CD4-positive, alpha-beta T cell (primary cell): Measurements from ENCODE around the gene CMTR1. TPM values are rescaled to one million over a fixed set of nuclear protein-coding genes. Genes with fewer than 3 reads are reported as not detected.
A peak's percentile ranks its signal among the peaks of the same experiment; 100 is the strongest.

Experiments
- ATAC-seq: fragments of 200-7000 bp; cut with Tn5 transposase; one replicate; pipeline ENCODE4 v1.10.0; 2022; ENCODE audit warnings: mild to moderate bottlenecking; ENCODE audit not compliant: poor library complexity
- CTCF ChIA-PET: fragments of 350-600 bp; sonication (Branson Sonifier 250); formaldehyde crosslinking; loops from one replicate; lab custom pipeline; 2021; ENCODE audit warnings: antibody characterized with exemption, inconsistent platforms; lab: Charles Lee
- POLR2A ChIA-PET: fragments of 350-600 bp; sonication (Branson Sonifier 250); formaldehyde crosslinking; loops from one replicate; lab custom pipeline; 2021; ENCODE audit warnings: antibody characterized with exemption, inconsistent platforms; lab: Charles Lee
- DNase-seq, 14 experiments: peaks; one replicate each; pipeline ENCODE4 v3.0.0-alpha.2; 2013 to 2020; ENCODE audit warnings: mixed read lengths in 2 of 14
- H3K27ac ChIP-seq, 2 donors: one replicate each; pipeline versions ENCODE4 v1.5.1 to v1.7.0; 2013; ENCODE audit warnings: low read length in 2 of 2, low read depth in 1 of 2, mild to moderate bottlenecking in 1 of 2
- H3K27me3 ChIP-seq, 2 experiments: 1 replicate in 1 of 2; 2 replicates in 1 of 2; pipeline versions ENCODE4 v1.6.1 to v1.7.0; 2013; ENCODE audit warnings: low read length in 2 of 2, control low read depth in 1 of 2, mild to moderate bottlenecking in 1 of 2, moderate library complexity in 1 of 2; ENCODE audit not compliant: insufficient read depth in 2 of 2, control insufficient read depth in 1 of 2
- H3K36me3 ChIP-seq: one replicate; pipeline ENCODE4 v1.6.1; 2013; ENCODE audit warnings: low read length, control low read depth; ENCODE audit not compliant: insufficient read depth
- H3K4me1 ChIP-seq: one replicate; pipeline ENCODE4 v1.6.1; 2013; ENCODE audit warnings: low read length, control low read depth; ENCODE audit not compliant: insufficient read depth
- H3K4me3 ChIP-seq: one replicate; pipeline ENCODE4 v1.5.1; 2013; ENCODE audit warnings: mild to moderate bottlenecking, low read length, moderate library complexity
- H3K9me3 ChIP-seq, 2 experiments: 1 replicate in 1 of 2; 2 replicates in 1 of 2; pipeline versions ENCODE4 v1.6.1 to v1.7.0; 2013; ENCODE audit warnings: low read length in 2 of 2, mild to moderate bottlenecking in 2 of 2, control low read depth in 1 of 2, moderate library complexity in 1 of 2; ENCODE audit not compliant: control insufficient read depth in 1 of 2, insufficient read depth in 1 of 2
- H3K27ac Mint-ChIP-seq: one replicate; pipeline ENCODE4 v1.8.0; 2020; ENCODE audit warnings: mixed read lengths
- H3K27me3 Mint-ChIP-seq: one replicate; pipeline ENCODE4 v1.8.0; 2021; ENCODE audit warnings: mixed read lengths
- H3K36me3 Mint-ChIP-seq: one replicate; pipeline ENCODE4 v1.8.0; 2021; ENCODE audit warnings: low read depth, mixed read lengths
- H3K4me1 Mint-ChIP-seq: one replicate; pipeline ENCODE4 v1.8.0; 2021; ENCODE audit warnings: low read depth, mixed read lengths
- H3K4me3 Mint-ChIP-seq: one replicate; pipeline ENCODE4 v1.8.0; 2020; ENCODE audit warnings: mild to moderate bottlenecking, mixed read lengths
- H3K9me3 Mint-ChIP-seq: one replicate; pipeline ENCODE4 v1.8.0; 2020; ENCODE audit warnings: mixed read lengths
- CTCF ChIP-seq: fragments of 200-600 bp; IDR thresholded peaks from one replicate; pipeline ENCODE4 v1.8.0; 2022; ENCODE audit warnings: antibody characterized with exemption, mild to moderate bottlenecking
- intact Hi-C, 2 experiments: fragments of 100-400 bp; cut with DNase I in 1 of 2; cut with micrococcal nuclease in 1 of 2; formaldehyde crosslinking; loops; one replicate each; pipeline versions ENCODE4 v1.15.1 to v1.9.0; 2023 to 2025; cut with DNase I, micrococcal nuclease
- total RNA-seq, 174 experiments: library from RNA in 2 of 174; stranded (reverse) in 2 of 174; gene quantifications; one replicate each; pipeline ENCODE4 v1.2.3 and lab custom pipeline; 2021 to 2026

CMTR1 gene
- total RNA-seq, 2 experiments from 2014 or later: 79.7 to 80.3 TPM

- no peak for TF ChIP-seq CTCF
- POLR2A ChIA-PET: no interaction called here
- no peaks in the 10 kb centered on the region for H3K9me3 Mint-ChIP-seq
- no peak overlapping the region for H3K4me3 Mint-ChIP-seq
- Histone ChIP-seq H3K9me3 (no peaks in the 10 kb centered on the region), H3K27me3 (no peaks in the 10 kb centered on the region), H3K27ac (no peak overlapping the region), H3K4me3 (no peak overlapping the region), H3K4me1 (peaks cover 64% of the 10 kb centered on the region), H3K36me3 (peaks cover 4% of the 10 kb centered on the region)
- H3K36me3 Mint-ChIP-seq: peaks cover 47% of the 10 kb centered on the region
- ATAC-seq (no peak), DNase-seq (no peak)
- no peak overlapping the region for H3K27ac Mint-ChIP-seq
- CTCF ChIA-PET: interaction anchor here (6.6 kb wide), 1 partner anchor 17 kb away, joined by 101 read pairs; the partner anchor contains the start of gene CCDC167
- peaks cover 77% of the 10 kb centered on the region for H3K4me1 Mint-ChIP-seq
- H3K27me3 Mint-ChIP-seq: no peaks in the 10 kb centered on the region
- intact Hi-C loops: no loop called here
Observed at GRCh38 chr6:37520926-37521325, 87.9 kb downstream of the CMTR1 start.

GRCh38 chr6:37521674-37522073 lies 88.7 kb downstream of the CMTR1 start:
- DNase-seq (no peak), ATAC-seq (no peak)
- Histone ChIP-seq H3K4me1 (peaks cover 61% of the 10 kb centered on the region), H3K36me3 (peaks cover 4% of the 10 kb centered on the region), H3K27me3 (no peaks in the 10 kb centered on the region), H3K9me3 (no peaks in the 10 kb centered on the region), H3K27ac (no peak overlapping the region), H3K4me3 (no peak overlapping the region)
- H3K27me3 Mint-ChIP-seq: no peaks in the 10 kb centered on the region
- H3K27ac Mint-ChIP-seq: peak overlapping the region; percentile 47
- H3K36me3 Mint-ChIP-seq: peaks cover 51% of the 10 kb centered on the region
- no peak for TF ChIP-seq CTCF
- POLR2A ChIA-PET: no interaction called here
- CTCF ChIA-PET: no interaction called here
- H3K4me1 Mint-ChIP-seq: peaks cover 76% of the 10 kb centered on the region
- H3K9me3 Mint-ChIP-seq: no peaks in the 10 kb centered on the region
- no peak overlapping the region for H3K4me3 Mint-ChIP-seq
- intact Hi-C loops: no loop called here

- TF ChIP-seq CTCF: no peak
- POLR2A ChIA-PET: interaction anchor here (0.7 kb wide), 1 partner anchor 633 kb away, joined by 3 read pairs; no protein-coding TSS in a partner anchor
- Histone ChIP-seq H3K27ac (no peak overlapping the region), H3K9me3 (no peaks in the 10 kb centered on the region), H3K36me3 (peaks cover 4% of the 10 kb centered on the region), H3K27me3 (no peaks in the 10 kb centered on the region), H3K4me1 (peaks cover 49% of the 10 kb centered on the region), H3K4me3 (no peak overlapping the region)
- Mint-ChIP-seq H3K36me3 (peaks cover 54% of the 10 kb centered on the region), H3K4me1 (peaks cover 76% of the 10 kb centered on the region), H3K4me3 (no peak overlapping the region), H3K27me3 (no peaks in the 10 kb centered on the region), H3K9me3 (no peaks in the 10 kb centered on the region), H3K27ac (peak overlapping the region; percentile 25)
- CTCF ChIA-PET: no interaction called here
- ATAC-seq (no peak), DNase-seq (no peak)
- intact Hi-C loops: no loop called here
Observed at GRCh38 chr6:37522836-37523235, 89.8 kb downstream of the CMTR1 start.
